HL-60 (cell line): Measurements from ENCODE around the gene FOXRED2.

Experiments
- DNase-seq, 2 experiments: peaks; one replicate each; pipeline ENCODE4 v3.0.0-alpha.2; 2010 to 2020; ENCODE audit warnings: low read depth in 1 of 2, low spot score in 1 of 2
- H3K27ac ChIP-seq: fragments of 250-450 bp; sonication (Bioruptor Pico); replicated peaks from 2 replicates; pipeline ENCODE4 v1.5.1; 2020; ENCODE audit warnings: mild to moderate bottlenecking, moderate library complexity
- H3K27me3 ChIP-seq: fragments of 250-450 bp; sonication (Bioruptor Pico); 2 replicates; pipeline ENCODE4 v1.5.1; 2021; ENCODE audit warnings: mild to moderate bottlenecking, moderate library complexity; ENCODE audit not compliant: insufficient read depth, poor library complexity, severe bottlenecking
- H3K4me3 ChIP-seq: replicated peaks from 2 replicates; pipeline ENCODE4 v1.5.1; 2011; ENCODE audit warnings: mild to moderate bottlenecking, control low read depth, low read length; ENCODE audit not compliant: insufficient read depth
- GABPA ChIP-seq: IDR thresholded peaks from 2 replicates; pipeline ENCODE4 v1.6.1; 2012; ENCODE audit warnings: low read depth
- POLR2AphosphoS5 ChIP-seq: IDR thresholded peaks from 2 replicates; pipeline ENCODE4 v1.6.1; 2012; ENCODE audit warnings: low read depth
- SPI1 ChIP-seq: IDR thresholded peaks from 2 replicates; pipeline ENCODE4 v1.6.1; 2012; ENCODE audit warnings: low read depth, mild to moderate bottlenecking, borderline replicate concordance
- TF ChIP-seq, protein P1 (sequence below): IDR thresholded peaks from 2 replicates; pipeline ENCODE4 v1.6.1; 2012; ENCODE audit warnings: low read depth; ENCODE audit not compliant: insufficient replicate concordance
- TF ChIP-seq, protein P2 (sequence below): IDR thresholded peaks from one replicate; pipeline ENCODE4 v1.5.1; 2011; ENCODE audit warnings: low read length, control low read depth, inconsistent platforms; ENCODE audit not compliant: insufficient read depth

Gene FOXRED2

DNA sequence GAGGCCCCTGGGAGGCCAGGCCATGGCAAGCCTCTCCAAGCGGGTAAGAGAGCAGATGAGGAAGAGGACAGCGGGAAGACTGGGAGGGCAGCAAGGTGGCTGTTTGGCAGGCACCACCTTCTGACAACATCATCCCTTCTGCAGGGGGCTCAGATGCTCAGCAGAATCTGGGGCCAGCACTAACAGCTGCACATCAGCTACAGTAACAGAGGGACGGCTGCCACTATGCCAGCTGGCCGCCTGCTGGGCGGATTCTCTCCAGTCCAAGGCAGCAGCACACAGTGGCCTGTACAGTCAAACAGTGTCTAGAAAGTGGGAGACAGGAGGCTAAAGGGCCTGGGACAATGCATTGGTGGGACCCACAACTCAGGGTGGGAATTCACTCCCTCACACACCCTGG is 14.7 kb downstream of the FOXRED2 start:
- Histone ChIP-seq H3K4me3 (no peak overlapping the region), H3K27me3 (no peaks in the 10 kb centered on the region), H3K27ac (no peak overlapping the region)
- no peak for DNase-seq
- TF ChIP-seq POLR2AphosphoS5 (no peak), GABPA (no peak), SPI1 (no peak)
- TF ChIP-seq, protein P1, sequence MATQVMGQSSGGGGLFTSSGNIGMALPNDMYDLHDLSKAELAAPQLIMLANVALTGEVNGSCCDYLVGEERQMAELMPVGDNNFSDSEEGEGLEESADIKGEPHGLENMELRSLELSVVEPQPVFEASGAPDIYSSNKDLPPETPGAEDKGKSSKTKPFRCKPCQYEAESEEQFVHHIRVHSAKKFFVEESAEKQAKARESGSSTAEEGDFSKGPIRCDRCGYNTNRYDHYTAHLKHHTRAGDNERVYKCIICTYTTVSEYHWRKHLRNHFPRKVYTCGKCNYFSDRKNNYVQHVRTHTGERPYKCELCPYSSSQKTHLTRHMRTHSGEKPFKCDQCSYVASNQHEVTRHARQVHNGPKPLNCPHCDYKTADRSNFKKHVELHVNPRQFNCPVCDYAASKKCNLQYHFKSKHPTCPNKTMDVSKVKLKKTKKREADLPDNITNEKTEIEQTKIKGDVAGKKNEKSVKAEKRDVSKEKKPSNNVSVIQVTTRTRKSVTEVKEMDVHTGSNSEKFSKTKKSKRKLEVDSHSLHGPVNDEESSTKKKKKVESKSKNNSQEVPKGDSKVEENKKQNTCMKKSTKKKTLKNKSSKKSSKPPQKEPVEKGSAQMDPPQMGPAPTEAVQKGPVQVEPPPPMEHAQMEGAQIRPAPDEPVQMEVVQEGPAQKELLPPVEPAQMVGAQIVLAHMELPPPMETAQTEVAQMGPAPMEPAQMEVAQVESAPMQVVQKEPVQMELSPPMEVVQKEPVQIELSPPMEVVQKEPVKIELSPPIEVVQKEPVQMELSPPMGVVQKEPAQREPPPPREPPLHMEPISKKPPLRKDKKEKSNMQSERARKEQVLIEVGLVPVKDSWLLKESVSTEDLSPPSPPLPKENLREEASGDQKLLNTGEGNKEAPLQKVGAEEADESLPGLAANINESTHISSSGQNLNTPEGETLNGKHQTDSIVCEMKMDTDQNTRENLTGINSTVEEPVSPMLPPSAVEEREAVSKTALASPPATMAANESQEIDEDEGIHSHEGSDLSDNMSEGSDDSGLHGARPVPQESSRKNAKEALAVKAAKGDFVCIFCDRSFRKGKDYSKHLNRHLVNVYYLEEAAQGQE = no peak
- TF ChIP-seq, protein P2, sequence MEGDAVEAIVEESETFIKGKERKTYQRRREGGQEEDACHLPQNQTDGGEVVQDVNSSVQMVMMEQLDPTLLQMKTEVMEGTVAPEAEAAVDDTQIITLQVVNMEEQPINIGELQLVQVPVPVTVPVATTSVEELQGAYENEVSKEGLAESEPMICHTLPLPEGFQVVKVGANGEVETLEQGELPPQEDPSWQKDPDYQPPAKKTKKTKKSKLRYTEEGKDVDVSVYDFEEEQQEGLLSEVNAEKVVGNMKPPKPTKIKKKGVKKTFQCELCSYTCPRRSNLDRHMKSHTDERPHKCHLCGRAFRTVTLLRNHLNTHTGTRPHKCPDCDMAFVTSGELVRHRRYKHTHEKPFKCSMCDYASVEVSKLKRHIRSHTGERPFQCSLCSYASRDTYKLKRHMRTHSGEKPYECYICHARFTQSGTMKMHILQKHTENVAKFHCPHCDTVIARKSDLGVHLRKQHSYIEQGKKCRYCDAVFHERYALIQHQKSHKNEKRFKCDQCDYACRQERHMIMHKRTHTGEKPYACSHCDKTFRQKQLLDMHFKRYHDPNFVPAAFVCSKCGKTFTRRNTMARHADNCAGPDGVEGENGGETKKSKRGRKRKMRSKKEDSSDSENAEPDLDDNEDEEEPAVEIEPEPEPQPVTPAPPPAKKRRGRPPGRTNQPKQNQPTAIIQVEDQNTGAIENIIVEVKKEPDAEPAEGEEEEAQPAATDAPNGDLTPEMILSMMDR = no peak

DNA sequence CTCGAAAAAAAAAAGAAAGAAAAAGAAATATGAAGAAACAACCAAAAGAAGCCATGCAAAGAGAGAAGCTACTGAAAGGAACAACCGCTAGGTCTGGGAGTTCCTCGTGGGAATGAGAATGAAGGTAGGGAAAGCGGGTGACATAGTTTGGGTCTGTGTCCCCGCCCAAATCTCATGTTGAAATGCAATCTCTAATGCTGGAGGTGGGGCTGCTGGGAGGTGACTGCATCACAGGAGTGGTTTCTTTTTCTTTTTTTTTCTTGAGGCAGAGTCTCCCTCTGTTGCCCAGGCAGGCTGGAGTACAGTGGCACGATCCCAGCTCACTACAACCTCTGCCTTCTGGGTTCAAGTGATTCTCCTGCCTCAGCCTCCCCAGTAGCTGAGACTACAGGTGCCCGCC is 15.7 kb downstream of the FOXRED2 start:
- Histone ChIP-seq H3K4me3 (no peak overlapping the region), H3K27me3 (no peaks in the 10 kb centered on the region), H3K27ac (no peak overlapping the region)
- DNase-seq = no peak
- TF ChIP-seq GABPA (no peak), POLR2AphosphoS5 (no peak), SPI1 (no peak)
- TF ChIP-seq, protein P1 = no peak
- TF ChIP-seq, protein P2 = no peak

DNA sequence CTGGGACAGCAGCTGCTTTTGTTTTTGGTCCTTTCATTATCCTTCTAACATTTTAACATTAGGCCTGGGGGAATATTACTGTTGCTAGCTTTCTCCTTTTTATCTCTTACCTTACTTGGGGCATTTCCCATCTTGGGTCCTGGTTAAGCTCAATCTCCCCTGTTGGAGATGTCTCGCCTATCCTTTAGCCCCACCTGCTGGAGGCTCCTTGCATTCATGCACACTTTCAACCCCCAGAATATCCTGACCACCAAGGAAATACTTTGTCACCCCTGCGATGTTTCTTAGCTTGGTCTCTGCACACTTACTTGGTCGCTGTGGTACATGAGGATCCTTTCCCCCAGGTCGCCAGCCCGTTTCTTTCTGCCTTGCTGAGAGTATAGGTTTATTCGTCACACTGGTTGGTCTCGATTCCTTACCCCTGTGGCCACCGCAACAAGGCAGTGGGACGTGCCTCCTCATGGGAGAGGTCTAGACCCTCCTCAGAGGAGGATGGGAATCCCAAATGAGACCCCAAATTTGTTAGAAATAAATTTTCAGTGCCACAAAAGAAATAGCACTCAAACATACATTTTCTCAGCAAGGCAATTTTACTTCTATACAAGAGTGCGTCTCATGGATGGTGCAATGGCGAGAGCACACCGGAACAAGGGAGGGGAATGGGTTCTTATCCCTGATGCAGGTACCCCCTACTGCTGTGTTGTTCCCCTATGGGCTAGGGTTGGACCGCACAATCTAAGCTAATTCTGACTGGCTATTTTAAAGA is 20.0 kb downstream of the FOXRED2 start:
- peak in 1 of 2 experiments; percentile 53 for DNase-seq
- Histone ChIP-seq H3K27me3 (no peaks in the 10 kb centered on the region), H3K27ac (no peak overlapping the region), H3K4me3 (no peak overlapping the region)
- no peak for TF ChIP-seq POLR2AphosphoS5
- TF ChIP-seq, protein P2 = peak; percentile 61
